T1000 (cell line): ENCODE results near the gene BCL2.
"Not testable (repeated sequence)": the region's sequence is repeated elsewhere in the genome, so short reads cannot be mapped to it uniquely, and the experiment has no call there.

ENCODE experiments used
- DNase-seq: peaks from one replicate; lab custom pipeline; 2025; ENCODE audit warnings: mixed read lengths; lab: John Stamatoyannopoulos, UW

The BCL2 gene

GRCh38 chr18:63198868-63199742 lies 120.5 kb downstream of the BCL2 start:
- DNase-seq = no peak

- DNase-seq = no peak
These were observed 121.3 kb downstream of the BCL2 start for GRCh38 chr18:63198098-63198760.

DNA sequence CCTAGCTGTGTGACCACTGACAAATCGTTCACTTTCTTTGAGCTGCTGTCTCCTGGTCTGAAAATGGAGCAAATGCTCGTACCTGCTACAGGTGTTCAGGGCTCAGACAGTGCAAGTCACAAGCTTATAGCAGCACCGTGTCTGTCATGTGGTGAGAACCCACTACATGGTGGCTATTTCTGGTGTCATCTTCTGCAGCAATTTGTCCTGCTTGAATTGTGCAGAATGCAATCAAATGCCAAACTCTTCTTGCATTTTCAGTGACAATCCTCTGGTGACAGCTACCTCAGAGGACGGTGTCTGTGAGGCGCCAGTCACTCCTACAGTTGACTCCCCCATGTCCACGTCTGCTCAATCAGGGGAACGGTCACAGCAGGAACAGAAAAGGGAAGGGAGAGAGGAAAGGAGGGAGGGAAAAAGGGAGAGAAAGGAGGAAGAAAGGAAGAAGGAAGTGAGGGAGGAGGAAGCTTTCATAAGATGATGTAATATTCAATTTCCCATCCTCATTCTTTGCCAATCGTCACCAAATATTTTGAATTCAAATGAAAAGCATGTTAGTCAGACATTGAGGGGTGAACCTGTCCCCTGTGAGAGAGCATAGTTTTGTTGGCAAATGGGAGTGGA lies 122.2 kb downstream of the BCL2 start:
- no peak for DNase-seq

- DNase-seq = no peak
These were observed 124.0 kb downstream of the BCL2 start for GRCh38 chr18:63195326-63196159.

GRCh38 chr18:63192885-63193349 lies 126.7 kb downstream of the BCL2 start:
- DNase-seq = no peak

GRCh38 chr18:63192126-63192884 lies 127.3 kb downstream of the BCL2 start:
- no peak for DNase-seq

GRCh38 chr18:63191413-63191812 lies 128.2 kb downstream of the BCL2 start:
- no peak for DNase-seq

GRCh38 chr18:63190838-63191237 lies 128.7 kb downstream of the BCL2 start:
- not testable (repeated sequence) for DNase-seq

GRCh38 chr18:63189817-63190216 lies 129.8 kb downstream of the BCL2 start:
- DNase-seq = no peak

DNA sequence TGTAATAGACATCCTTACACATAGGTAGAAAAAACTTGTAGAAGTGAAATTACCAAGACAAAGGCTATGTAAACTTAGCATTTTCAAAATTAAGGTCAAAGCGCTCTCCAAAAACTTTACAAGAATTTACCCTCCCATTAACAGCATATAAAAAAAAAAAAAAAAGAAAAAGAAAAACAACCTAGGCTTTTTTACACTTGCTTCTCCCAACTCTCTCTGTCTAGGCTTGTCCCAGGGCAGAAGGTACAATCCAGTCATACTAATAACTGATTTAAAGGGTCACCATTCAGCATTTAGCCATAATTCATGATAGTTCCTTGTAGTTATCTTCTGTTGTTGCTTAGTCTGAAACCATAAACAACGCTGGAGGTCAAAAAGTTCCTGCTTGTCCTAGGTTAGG lies 130.5 kb downstream of the BCL2 start:
- no peak for DNase-seq

DNA sequence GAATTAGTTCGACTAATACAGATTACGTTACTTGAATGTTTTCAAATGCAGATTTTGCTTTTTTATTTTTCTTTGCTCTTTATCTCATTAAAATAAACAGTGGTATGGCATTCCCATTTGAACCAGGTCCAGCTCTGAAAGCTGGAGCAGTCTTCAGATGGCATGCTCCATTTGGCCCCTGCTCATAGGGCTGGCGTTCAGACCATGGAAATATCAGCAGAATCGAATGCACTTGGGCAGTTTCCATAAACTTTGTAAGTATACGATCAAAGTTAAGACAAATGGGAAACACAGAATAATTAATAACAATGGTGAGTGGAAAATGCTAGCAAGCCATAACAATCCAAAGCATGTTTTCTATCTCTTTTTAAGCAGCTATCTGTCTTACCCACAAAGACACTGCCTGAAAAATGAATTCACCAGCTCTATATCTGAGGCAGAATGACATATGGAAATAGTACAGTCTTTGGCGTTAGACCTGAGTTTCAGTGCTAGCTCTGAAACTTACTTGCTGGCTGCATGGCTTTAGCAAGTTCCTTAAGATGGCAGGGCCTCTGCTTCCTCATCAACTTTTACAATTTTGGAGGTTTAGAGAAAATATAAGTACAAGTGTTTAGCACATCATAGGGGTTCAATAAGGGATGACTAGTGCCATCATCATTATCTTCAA lies 131.6 kb downstream of the BCL2 start:
- DNase-seq = no peak

GRCh38 chr18:63187223-63187574 lies 132.4 kb downstream of the BCL2 start:
- no peak for DNase-seq

GRCh38 chr18:63186520-63187222 lies 132.9 kb downstream of the BCL2 start:
- DNase-seq = no peak

GRCh38 chr18:63185984-63186383 lies 133.6 kb downstream of the BCL2 start:
- DNase-seq = no peak

GRCh38 chr18:63183952-63184770 lies 135.4 kb downstream of the BCL2 start:
- DNase-seq = no peak

GRCh38 chr18:63183378-63183777 lies 136.2 kb downstream of the BCL2 start:
- no peak for DNase-seq

DNA sequence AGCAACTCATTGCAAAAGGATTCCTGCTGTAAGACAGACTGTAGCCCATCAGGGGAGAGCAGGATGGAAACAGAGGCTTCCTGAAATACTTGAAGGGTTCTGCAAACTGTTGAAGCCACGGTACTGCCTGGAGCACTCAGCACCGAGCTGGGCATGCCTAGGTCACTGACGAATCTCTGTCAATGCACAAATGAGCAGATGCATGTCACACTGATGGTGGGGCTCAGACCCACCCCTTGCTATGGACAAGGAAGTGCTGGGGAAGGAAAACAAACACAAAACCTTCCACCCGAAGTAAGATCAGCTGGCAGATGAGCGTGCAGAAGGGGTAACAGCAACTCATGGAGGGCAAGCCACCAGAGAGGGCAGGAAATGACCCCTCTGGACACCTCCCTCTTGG lies 136.7 kb downstream of the BCL2 start:
- DNase-seq = no peak

DNA sequence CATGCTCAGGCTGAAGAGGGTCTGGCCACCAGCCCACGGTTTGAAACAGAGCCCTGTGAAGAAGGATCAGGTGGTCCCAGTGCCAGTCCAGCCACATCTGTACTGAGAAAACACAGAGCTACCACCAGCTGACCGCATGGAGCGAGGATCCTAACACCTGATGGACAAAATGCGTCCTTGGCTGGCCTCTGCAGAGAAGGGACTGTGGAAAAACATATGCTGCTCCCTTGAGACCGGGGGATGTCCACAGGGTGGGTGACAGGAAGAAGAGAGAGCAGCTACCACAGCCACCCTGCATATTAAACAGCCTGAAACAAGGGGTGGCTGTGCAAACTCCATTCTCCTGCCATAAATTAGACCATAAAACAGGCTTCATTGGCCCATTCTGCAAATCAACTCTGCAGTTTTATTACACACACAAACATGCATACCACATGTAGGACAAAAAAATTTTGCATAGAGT lies 137.2 kb downstream of the BCL2 start:
- no peak for DNase-seq

DNA sequence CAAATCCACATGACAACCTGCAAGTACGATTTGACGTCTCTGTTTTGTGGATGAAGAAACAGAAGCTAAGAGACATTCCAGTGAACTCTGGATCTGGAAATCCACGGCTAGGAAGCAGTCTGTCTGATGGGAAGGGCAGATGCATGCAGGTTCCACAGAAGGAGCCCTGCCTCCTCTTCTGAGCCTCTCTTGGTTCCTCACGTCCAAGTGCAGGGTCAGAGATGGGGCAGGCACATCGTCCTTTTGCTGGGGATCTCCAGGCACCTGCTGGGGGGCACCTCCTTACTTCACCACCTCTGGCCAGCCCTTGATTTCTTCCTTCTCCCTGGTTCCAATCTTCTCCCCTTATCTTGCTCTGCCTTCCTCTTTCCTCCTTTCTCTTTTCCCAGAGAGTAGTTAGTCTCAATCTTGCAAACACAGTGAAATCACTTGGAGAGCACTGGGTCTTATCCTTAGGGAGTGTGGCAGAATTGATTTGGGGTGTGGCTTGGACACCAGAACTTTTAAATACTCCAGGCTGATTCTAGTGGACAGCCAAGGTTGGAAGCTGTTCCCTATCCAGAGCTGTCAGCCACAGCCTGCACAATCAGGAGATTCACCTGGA lies 137.8 kb downstream of the BCL2 start:
- no peak for DNase-seq
